Prostate gland (tissue), 2 donors: ENCODE measurements around the gene DOC2B. TPM values are rescaled to one million over a fixed set of nuclear protein-coding genes. Genes with fewer than 3 reads are reported as not detected.

Experiments used
- DNase-seq: peaks from one replicate; pipeline ENCODE4 v3.0.0-alpha.2; 2019; ENCODE audit warnings: low spot score
- H3K27ac ChIP-seq, 2 donors: fragments of 200-600 bp; sonication (generic); 2 replicates each; pipeline ENCODE4 v1.5.1; 2017 to 2019
- H3K27me3 ChIP-seq: fragments of 200-600 bp; sonication (generic); replicated peaks from 2 replicates; pipeline ENCODE4 v1.5.1; 2019; ENCODE audit not compliant: insufficient read depth
- H3K36me3 ChIP-seq, 2 donors: fragments of 200-600 bp; sonication (generic); 1 replicate in 1 of 2; 2 replicates in 1 of 2; pipeline versions ENCODE4 v1.5.1 to v1.8.1; 2017 to 2019
- H3K4me1 ChIP-seq: fragments of 200-600 bp; sonication (generic); replicated peaks from 2 replicates; pipeline ENCODE4 v1.5.1; 2019
- H3K4me3 ChIP-seq, 2 donors: fragments of 200-600 bp; sonication (generic); 2 replicates each; pipeline ENCODE4 v1.5.1; 2017 to 2019
- H3K9me3 ChIP-seq: fragments of 200-600 bp; sonication (generic); 2 replicates; pipeline ENCODE4 v1.5.1; 2017
- CTCF ChIP-seq, 4 experiments: fragments of 200-600 bp in 2 of 4; fragments of 450-650 bp in 2 of 4; sonication (generic) in 2 of 4; IDR thresholded peaks; 1 replicate in 3 of 4; 2 replicates in 1 of 4; pipeline ENCODE4 v1.5.1; 2016 to 2019; ENCODE audit warnings: antibody characterized with exemption in 4 of 4, mild to moderate bottlenecking in 2 of 4, moderate library complexity in 2 of 4
- POLR2A ChIP-seq: fragments of 450-650 bp; IDR thresholded peaks from one replicate; pipeline ENCODE4 v1.6.1; 2016; ENCODE audit warnings: antibody characterized with exemption, mild to moderate bottlenecking
- POLR2AphosphoS5 ChIP-seq: sonication (generic); formaldehyde crosslinking; IDR thresholded peaks from one replicate; pipeline ENCODE4 v1.6.1; 2017; ENCODE audit warnings: antibody characterized with exemption
- WGBS: methylation state at CpG from one replicate; pipeline ENCODE4 v1.1.5; 2018; 5-methylcytosine and 5-hydroxymethylcytosine counted together
- intact Hi-C: fragments of 100-400 bp; cut with DNase I; formaldehyde crosslinking; loops from one replicate; pipeline ENCODE4 v1.14.2; 2022
- total RNA-seq, 2 donors: library from RNA; depleted of rRNA; stranded (reverse); fragments of >200 nt; gene quantifications; one replicate each; pipeline ENCODE4 v1.1.0, GENCODE V29; 2016

DOC2B gene
- total RNA-seq, 2 donors from 2014 or later: 3.0 to 3.1 TPM

GRCh38 chr17:162689-163088 lies 18.8 kb downstream of the DOC2B start:
- no peak overlapping the region for H3K4me3 ChIP-seq
- no peaks in the 10 kb centered on the region for H3K9me3 ChIP-seq
- 74% methylated on average over 11 of the region's 11 CpGs for WGBS
- H3K27ac ChIP-seq: no peak overlapping the region
- TF ChIP-seq POLR2A: no peak
- TF ChIP-seq CTCF (IDR thresholded peaks at IDR 0.05): no peak
- no peak for TF ChIP-seq POLR2AphosphoS5
- no peaks in the 10 kb centered on the region for H3K4me1 ChIP-seq
- no peak for DNase-seq
- intact Hi-C loops: no loop called here
- H3K27me3 ChIP-seq: no peaks in the 10 kb centered on the region
- H3K36me3 ChIP-seq: no peaks in the 10 kb centered on the region

- no peaks in the 10 kb centered on the region for H3K36me3 ChIP-seq
- H3K27ac ChIP-seq: no peak overlapping the region
- H3K27me3 ChIP-seq: no peaks in the 10 kb centered on the region
- no peak for DNase-seq
- no peaks in the 10 kb centered on the region for H3K9me3 ChIP-seq
- intact Hi-C loops: no loop called here
- no peak for TF ChIP-seq CTCF (IDR thresholded peaks at IDR 0.05)
- TF ChIP-seq POLR2AphosphoS5: no peak
- no peak for TF ChIP-seq POLR2A
- 94% methylated on average over 10 of the region's 10 CpGs for WGBS
- H3K4me1 ChIP-seq: no peaks in the 10 kb centered on the region
- no peak overlapping the region for H3K4me3 ChIP-seq
These were observed 20.0 kb downstream of the DOC2B start for GRCh38 chr17:161481-161880.

GRCh38 chr17:160336-160735 lies 21.1 kb downstream of the DOC2B start:
- Histone ChIP-seq H3K4me3 (no peak overlapping the region), H3K4me1 (no peaks in the 10 kb centered on the region), H3K36me3 (no peaks in the 10 kb centered on the region), H3K9me3 (no peaks in the 10 kb centered on the region), H3K27me3 (no peaks in the 10 kb centered on the region), H3K27ac (no peak overlapping the region)
- DNase-seq: no peak
- TF ChIP-seq POLR2AphosphoS5: no peak
- WGBS: 90% methylated on average over 13 of the region's 13 CpGs
- intact Hi-C loops: no loop called here

DNA sequence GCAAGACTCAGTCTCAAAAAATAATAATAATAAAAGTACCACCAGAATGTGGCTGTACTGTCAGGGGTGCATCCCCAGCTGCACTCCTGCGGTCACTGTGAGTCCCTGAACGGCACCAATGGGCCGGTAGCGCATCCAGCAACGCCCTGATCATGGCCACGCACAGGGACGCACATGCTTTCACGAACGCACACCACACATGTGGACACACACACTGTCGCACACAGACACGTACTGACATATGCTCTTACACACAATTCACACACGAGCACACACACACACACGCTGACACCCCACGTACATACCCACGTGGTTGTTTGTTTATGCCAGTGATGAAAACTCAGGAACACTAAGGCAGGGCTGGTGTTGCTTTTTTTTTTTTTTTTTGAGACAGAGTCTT lies 21.8 kb downstream of the DOC2B start:
- Histone ChIP-seq H3K4me1 (no peaks in the 10 kb centered on the region), H3K27ac (no peak overlapping the region), H3K27me3 (no peaks in the 10 kb centered on the region), H3K4me3 (no peak overlapping the region), H3K9me3 (no peaks in the 10 kb centered on the region), H3K36me3 (no peaks in the 10 kb centered on the region)
- 95% methylated on average over 15 of the region's 15 CpGs for WGBS
- TF ChIP-seq POLR2A (no peak), CTCF (IDR thresholded peaks at IDR 0.05) (no peak), POLR2AphosphoS5 (no peak)
- DNase-seq: no peak
- intact Hi-C loops: no loop called here

DNA sequence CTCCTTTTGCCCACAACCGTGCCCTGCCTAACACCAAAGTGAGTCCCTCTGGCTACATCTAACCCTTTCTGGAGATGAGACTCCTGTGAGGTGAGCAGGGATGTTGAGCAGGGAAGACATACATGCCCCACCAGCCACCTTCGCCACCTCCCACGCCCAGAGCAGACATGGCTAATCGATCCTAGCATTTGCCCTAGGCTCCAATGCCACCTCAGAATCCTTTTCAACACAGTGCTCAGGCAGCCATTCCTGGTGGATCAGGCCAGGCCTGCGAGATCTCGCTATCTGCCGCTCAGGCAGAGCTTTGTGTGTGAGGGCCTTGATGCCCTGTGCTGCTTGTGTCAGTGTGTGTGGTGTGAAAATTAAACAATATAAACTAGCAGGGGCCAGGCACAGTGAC lies 23.1 kb downstream of the DOC2B start:
- H3K4me1 ChIP-seq: no peaks in the 10 kb centered on the region
- no peaks in the 10 kb centered on the region for H3K27me3 ChIP-seq
- DNase-seq: no peak
- no peak overlapping the region for H3K27ac ChIP-seq
- H3K4me3 ChIP-seq: no peak overlapping the region
- H3K36me3 ChIP-seq: no peaks in the 10 kb centered on the region
- intact Hi-C loops: no loop called here
- TF ChIP-seq POLR2AphosphoS5 (no peak), POLR2A (no peak), CTCF (IDR thresholded peaks at IDR 0.05) (no peak)
- 95% methylated on average over 7 of the region's 7 CpGs for WGBS
- H3K9me3 ChIP-seq: no peaks in the 10 kb centered on the region
